Skeletal muscle cell (primary cell): ENCODE results near the gene DNM2.
"Not testable (repeated sequence)": the region's sequence is repeated elsewhere in the genome, so short reads cannot be mapped to it uniquely, and the experiment has no call there.

Source experiments
- DNase-seq: peaks from one replicate; pipeline ENCODE4 v3.0.0-alpha.2; 2010; ENCODE audit warnings: low read depth
- H3K4me3 ChIP-seq: 2 replicates; pipeline ENCODE4 v1.5.1; 2011; ENCODE audit warnings: low read depth, mild to moderate bottlenecking, control low read depth, low read length, moderate library complexity

The DNM2 gene

DNA sequence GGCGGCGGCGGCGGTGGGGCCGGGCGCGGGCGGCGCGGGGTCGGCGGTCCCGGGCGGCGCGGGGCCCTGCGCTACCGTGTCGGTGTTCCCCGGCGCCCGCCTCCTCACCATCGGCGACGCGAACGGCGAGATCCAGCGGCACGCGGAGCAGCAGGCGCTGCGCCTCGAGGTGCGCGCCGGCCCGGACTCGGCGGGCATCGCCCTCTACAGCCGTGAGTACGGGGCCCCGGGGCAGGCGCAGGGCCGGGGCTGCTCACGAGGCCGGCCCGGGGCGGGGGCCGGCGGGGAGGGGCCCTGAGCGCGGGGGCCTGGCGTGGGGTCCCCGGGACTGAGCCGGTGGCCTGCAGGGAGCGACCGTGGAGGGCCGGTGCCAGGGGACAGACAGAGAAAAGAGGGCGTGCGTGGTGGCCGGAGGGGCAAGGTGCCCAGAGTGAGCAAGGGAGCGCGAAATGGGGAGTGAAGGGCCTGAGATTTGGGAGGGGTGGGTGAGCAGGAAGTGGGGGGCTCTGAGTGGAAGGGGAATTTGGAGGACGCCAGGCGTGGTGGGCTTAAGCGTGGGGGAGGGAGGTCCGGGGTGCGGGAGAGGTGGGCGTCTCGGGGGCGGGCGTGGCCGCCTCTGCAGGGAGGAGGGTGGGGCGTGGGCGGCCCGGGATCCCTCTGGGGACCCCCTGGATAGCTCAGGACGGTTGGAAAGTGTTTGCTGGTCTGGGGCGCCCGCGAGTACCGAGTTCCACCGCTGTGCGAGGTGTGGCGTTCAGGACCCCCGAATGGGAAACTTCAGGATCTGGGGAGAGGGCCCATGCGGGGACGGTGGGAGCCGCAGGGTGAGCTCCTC lies 154.0 kb downstream of the DNM2 start:
- DNase-seq = no peak
- H3K4me3 ChIP-seq = peak overlapping the region; percentile 78

DNA sequence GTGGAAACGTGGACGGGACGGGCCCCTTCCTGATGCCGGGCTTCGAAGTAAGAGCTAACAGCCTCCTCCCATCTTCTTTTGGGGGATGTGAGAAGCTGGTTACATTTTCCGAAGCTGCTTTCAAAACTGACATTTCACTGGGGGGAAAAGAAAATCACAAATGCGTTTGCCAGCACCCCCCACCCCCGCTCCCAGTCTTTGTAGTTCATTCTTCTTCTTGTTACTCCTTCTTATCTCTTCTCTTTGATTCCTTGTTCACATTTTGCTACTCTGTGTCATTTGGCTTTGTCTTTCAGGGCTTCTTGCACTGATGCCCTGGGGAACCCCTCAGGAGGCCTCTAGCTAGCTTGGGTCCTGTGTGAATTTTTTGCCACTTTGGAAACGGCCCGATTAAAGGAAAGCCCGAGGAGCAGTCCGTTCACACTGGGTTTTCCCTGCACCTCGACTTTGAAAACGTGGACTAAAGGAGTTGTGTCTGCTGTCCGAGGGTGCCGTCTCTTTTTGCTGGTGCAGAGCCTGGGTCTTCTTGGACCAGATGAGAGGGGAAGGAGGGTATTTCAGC lies 154.7 kb downstream of the DNM2 start:
- DNase-seq = no peak
- H3K4me3 ChIP-seq = peak overlapping the region; percentile 78

DNA sequence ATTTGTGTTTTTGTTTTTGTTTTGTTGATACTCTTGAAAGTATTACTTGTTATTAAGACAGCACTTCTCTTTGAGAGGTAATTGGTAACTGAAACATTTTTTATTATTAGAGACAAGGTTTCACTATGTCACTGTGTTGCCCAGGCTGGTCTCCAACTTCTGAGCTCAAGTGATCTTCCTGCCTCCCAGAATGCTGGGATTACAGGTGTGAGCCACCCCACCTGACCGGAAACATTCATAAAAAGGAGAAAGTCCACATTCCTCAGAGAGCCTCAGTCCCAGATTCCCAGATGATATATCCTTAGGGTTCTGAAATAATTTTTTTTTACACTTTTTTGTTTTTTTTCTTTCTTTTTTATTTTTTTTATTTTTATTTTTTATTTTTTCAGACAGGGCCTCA lies 156.1 kb downstream of the DNM2 start:
- H3K4me3 ChIP-seq = no peak overlapping the region
- no peak for DNase-seq

DNA sequence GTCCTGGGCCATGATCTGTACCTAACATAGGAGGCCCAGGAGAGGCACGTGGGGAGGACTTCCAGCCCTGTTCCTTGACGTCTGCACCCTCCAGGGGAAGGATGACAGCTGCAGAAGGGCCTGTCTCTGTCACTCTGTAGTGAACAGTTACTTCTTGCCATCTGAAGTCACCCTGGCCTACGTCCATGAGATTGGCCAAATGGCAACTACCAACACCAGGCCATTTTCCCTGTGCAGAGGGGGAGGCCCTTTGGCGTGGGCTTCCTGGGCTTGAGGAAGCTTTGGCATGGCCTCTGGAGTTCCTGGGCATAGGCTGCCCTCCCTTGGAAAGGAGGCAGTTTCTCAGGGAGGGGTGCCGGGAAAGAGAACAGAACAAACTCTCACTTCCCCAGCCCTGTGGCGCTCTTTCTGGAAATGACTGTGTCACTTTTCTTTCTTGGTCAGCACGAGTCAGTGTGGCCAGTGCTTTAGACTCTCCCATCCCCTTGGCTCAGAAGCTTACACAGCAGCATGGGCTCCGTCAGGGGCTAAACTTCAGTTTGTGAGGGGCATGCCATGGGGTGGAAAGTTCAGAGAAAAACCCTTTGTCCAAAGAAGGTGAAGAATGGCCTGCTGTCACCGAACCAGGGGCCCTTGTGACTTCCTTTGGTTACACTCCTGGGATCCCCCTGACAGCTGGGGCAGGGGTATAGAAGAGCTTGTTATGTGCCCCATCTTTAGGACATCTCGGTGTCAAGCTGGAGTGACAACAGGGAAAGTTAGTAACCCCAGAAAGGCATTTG lies 158.8 kb downstream of the DNM2 start:
- DNase-seq = no peak
- no peak overlapping the region for H3K4me3 ChIP-seq

DNA sequence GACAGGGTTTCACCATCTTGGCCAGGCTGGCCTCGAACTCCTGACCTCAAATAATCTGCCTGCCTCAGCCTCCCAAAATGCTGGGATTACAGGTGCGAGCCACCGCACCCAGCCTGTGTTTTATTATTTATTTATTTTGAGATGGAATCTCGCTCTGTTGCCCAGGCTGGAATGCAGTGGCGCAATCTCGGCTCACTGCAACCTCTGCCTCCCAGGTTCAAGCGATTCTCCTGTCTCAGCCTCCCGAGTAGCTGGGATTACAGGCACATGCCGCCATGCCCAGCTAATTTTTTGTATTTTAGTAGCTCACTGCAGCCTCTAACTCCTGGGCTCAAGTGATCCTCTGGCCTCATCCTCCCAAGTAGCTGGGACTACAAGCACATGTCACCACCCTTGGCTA lies 159.7 kb downstream of the DNM2 start:
- not testable (repeated sequence) for DNase-seq, H3K4me3 ChIP-seq

DNA sequence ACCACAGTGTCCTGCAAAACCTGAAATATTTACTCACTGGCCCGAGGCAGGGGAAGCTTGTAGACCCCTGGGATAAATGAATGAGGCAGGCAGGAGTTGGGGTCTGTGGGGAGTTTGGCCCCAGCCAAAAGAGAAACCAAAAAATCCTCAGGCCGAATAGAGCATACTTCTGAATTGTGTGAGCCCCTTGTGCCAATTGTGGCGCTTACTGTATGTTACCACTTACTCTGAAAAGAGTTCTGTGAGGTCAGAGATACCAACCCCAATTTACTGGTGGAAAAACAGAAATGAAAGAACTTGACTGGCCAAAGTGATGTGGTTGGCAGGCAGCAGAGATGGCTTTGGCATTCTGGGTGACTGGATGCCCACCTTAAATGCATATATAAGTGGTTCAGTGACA lies 160.4 kb downstream of the DNM2 start:
- no peak for DNase-seq
- H3K4me3 ChIP-seq = no peak overlapping the region
